GM19468 (cell line): Measurements from ENCODE around the gene NSD1.

ENCODE experiments used
- ATAC-seq: cut with Tn5 transposase; IDR thresholded peaks from one replicate; pipeline ENCODE4 v1.9.1; 2021; ENCODE audit warnings: mild to moderate bottlenecking, moderate library complexity, moderate number of reproducible peaks; ENCODE audit not compliant: unreplicated experiment; ENCODE audit errors: extremely low read depth

NSD1 gene

DNA sequence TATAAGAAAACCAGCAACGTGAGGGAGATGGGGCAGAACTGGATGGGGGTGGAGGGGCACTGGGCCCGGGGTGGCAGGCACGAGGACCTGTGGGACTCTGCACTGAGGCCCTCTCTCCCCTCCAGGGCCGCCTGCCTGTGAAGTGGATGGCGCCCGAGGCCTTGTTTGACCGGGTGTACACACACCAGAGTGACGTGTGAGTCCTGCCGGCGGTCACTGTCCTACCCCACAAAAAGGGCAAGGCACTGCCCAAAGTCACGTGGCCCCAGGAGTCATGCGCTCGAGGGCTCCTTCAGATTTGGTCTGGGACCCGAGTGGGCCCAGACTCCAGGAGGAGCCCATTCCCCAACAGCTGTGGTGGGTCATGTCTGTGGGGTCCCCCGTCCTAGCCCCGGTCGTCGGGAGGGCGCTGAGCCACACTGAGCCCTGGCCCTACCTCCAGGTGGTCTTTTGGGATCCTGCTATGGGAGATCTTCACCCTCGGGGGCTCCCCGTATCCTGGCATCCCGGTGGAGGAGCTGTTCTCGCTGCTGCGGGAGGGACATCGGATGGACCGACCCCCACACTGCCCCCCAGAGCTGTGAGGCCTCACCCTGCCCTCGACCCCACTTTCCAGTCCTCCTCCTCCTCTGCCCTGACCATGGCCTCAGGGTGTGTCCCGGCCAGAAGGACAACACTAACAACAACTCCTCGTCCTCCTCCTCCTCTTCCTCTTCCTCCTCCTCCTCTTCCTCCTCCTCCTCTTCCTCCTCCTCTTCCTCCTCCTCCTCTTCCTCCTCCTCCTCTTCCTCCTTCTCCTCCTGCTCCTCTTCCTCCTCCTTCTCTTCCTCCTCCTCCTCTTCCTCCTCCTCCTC lies 37.2 kb upstream of the NSD1 start:
- no peak for ATAC-seq

DNA sequence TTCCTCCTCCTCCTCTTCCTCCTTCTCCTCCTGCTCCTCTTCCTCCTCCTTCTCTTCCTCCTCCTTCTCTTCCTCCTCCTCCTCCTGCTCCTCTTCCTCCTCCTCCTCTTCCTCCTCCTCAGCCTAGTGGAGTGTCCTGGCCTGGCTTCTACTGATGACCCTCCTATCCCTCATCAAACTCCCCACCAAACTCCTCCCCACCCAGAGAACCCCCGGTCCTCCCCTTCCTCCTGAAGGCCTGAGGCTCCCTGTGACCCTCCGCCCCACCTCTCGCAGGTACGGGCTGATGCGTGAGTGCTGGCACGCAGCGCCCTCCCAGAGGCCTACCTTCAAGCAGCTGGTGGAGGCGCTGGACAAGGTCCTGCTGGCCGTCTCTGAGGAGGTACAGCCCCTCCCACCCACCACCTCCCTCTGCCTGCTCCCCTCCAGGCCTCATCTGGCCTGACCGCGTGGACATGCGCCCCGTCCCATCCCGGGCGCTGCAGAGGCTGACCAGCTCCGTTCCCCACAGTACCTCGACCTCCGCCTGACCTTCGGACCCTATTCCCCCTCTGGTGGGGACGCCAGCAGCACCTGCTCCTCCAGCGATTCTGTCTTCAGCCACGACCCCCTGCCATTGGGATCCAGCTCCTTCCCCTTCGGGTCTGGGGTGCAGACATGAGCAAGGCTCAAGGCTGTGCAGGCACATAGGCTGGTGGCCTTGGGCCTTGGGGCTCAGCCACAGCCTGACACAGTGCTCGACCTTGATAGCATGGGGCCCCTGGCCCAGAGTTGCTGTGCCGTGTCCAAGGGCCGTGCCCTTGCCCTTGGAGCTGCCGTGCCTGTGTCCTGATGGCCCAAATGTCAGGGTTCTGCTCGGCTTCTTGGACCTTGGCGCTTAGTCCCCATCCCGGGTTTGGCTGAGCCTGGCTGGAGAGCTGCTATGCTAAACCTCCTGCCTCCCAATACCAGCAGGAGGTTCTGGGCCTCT lies 36.3 kb upstream of the NSD1 start:
- no peak for ATAC-seq

DNA sequence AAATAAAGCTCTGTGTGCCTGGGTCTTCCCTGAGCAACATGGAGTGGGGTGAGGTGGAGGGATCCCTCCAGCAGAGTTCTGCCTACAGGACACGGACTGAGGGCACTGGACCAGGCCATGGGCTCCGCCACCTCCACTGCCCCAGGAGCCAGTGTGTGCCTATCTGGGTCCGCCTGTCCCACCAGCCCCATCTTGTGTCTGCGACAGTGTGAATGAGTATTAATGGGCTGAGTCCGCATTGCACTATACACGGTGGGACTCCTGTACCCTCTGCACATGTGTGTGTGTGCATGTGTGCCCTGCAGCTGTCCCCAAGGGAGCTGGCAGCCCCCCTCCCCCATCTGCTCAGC lies 35.5 kb upstream of the NSD1 start:
- no peak for ATAC-seq

DNA sequence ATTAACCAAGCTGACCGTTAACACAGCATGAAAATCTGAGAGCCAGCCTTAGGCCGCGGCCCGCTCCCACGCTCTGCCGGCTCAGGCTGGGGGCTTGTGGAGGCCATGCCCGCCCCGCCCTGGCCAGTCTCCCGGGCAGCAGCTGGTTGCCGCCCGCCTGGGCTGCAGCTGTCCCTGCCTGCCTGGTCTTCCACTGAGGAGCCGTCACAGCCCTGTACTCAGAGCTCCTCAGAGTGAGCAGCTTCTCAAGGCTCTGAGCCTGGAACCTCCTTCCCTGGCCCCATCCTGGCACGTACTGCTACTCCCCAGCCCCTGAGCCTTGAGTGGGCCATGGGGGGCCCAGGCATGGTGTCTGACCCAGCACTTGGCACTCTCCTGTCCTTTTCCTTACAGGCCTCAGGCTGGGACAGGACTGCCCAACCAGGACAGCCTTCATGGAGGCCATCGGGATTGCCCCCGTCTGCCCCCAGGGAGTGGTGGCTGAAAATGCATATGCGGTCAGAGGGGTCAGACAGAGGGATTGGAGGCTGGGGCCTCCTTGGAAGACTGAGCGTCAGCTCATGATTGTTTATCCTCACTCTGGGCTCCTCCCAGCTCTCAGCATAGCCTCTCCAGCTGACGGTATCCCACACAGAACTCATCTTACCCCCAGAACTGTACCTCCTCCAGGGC lies 35.0 kb upstream of the NSD1 start:
- no peak for ATAC-seq

DNA sequence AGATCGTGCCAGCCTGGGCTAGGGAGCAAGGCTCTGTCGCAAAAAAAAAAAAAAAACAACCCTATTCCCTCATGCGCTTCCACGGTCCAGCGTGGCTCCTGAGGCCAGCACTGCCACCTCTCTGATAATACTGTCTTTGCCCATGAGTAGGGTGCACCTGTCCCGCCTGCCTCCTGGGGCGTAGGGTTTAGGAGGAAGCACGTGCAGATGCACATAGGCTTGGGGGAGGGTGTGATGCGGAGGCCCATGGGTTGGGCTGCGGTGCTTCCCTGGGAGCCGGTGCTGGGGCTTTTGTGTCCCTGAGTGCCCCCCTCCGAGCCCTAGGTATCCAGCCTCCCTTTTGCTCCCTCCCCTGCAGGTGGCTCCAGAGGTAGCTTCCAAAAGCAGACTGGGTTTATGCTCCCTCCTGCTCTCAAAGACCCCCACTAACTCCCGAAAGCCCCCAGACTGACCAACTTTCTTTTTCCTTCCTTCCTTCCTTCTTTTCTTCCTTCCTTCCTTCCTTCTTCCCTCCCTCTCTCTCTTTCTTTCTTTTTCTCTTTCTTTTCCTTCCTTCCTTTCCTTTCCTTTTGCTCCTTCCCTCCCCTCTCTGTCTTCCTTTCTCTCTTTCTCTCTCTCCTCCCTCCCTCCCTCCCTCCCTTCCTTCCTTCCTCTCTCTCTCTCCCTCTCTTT lies 34.0 kb upstream of the NSD1 start:
- no peak for ATAC-seq

DNA sequence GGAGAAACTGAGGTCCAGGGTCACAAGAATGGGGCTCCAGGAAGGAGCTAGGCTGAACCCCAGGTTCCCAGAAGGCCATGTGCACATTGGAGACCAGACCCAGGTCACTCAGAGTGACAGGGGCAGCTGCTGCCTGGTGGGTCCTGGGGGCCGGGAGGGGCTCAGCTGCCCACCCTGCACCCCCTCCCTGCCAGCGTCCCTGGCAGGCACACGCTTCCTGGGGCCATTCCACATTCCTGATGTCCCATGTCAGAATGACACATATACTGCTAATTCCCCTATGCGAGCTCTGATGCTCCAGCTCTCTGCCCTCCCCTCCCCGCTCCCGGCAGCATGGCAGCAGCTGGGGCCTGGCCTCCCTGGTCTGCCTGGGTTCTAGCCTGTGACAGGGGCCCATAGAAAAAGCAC lies 32.9 kb upstream of the NSD1 start:
- ATAC-seq: no peak

DNA sequence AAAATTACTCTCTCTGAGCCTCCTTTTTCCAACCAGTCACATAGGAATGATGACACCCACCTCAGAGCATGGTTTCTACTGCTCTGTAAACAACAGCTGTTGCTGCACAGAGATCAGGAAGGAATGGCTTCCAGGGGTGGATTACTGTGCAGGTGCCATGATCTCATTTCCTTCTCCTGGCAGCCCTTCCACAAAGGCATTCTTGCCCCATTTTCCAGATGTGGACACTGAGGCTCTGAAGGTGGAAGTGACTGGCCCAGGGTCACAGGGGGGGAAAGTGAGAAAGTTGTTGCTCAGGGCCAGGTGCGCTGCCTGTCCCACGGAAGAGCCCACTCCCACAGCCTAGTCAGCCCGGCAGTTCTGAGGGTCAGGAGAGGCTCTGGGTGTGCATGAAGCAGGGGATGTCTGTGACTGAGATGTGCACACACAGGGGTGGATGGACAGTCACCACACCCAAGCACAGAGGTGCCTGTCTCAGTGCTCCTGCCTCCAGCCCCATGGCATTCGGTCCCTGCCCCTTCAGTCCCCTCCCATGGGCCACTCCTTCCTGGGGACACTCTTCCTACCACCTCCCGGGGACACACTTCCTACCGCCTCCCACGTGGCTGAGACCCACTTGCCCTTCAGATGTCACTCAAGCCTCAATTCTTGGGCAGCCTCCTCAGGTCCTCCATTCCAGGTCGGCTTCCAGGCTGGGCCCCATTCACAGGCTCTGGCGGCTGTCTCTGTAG lies 29.9 kb upstream of the NSD1 start:
- no peak for ATAC-seq

DNA sequence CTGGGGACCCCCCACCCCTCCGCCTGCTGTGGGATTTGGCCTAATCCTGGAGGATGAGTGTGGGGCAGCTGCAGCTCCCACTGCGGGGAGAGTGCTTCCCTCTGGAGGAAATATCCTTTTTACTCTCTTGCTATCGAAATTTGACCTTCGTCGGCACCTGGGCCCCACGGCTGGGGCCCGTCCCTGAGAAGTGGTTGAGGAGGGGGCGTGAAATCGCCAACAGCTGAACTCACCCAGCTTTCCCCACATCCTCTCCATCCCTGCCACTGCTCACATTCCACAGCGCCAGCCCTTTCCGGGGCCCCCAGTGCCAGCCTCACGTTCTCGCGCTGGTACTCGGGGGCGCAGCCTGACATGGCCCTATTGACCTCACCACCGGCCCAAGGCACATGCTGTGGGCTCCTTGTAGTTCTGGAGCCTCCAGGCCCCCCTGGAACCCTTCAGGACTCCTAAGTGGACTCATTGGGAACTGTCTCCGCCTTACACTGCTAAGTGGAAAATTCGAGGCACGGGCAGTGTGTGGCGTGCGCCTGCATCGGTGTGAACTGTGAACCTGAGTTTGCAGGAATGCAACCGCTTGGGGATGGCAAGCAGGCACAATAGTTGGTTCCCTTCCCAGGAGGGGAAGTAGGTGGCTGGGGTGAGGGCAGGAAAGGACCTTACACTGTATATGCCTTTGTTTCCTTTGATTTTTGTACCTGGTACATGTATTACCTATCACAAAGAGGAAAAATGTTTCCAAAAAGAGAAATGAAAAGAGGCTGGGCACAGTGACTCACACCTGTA lies 27.7 kb upstream of the NSD1 start:
- ATAC-seq: no peak

DNA sequence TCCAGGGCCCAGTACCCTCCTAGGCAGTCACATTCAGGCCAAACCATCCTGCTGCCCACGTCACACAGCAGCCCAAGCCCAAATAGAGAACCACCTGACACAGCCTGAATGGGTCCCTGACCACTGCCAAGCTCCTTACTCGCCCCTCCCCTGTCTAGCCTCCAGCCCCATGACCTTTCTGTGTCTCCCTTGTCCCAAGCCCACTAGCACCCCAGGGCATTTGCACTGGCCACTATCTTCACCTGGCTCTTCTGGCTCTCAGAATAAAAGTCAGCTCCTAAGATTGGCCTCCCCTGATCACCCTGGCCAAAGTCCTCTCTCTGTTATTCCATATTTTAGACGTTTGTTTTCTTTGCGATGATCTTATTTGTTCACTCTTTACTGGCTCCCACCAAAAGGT lies 26.4 kb upstream of the NSD1 start:
- no peak for ATAC-seq

DNA sequence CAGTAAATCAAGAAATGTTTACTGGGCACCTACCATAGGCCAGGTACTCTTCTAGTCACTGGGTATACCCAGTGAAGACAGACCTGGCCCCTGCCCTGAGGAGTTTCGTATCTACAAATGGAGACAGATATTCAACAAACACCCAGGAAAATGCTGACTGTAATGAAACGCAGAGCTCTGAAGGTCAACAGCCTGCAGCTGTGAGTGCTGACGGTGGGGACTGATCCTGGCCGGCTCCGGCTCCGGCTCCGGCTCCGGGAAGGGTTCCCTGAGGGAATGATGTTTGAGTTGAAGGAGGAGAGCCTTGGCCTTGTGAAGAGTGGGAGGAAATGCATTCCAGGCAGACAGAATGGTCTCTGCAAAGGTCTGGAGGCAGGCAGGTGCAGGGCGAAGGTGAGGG lies 23.8 kb upstream of the NSD1 start:
- ATAC-seq: no peak

DNA sequence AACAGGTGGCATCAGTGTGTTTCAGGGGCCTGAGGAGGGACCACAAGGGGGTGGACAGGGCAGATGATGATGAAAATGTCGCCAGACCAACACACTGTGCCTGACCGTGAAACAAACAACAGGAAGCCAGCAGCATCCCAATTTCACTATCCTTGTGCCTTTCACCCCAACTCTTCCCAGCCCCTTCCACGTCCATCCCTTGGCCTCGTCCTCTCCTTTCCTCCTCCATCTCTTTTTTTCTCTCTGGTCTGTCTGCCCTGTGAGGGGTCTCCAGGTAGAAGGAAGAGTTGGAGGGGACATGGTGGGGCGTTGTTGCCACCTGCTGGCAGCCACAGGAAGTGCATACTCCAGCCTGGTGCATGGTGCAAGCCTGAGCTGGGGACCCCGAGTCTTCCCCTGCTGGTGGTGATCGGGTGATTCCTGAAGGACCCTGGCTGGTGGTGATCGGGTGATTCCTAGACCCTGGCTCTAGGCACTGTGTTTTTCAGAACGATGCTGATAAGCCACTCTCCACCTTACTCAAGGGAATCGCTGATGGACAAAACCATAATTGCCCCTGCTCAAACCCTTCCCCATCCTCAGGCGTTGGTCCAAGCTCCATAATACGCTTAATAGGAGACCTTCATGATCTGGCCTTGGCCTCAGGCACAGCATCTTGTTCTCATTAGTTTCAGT lies 21.7 kb upstream of the NSD1 start:
- ATAC-seq: no peak

DNA sequence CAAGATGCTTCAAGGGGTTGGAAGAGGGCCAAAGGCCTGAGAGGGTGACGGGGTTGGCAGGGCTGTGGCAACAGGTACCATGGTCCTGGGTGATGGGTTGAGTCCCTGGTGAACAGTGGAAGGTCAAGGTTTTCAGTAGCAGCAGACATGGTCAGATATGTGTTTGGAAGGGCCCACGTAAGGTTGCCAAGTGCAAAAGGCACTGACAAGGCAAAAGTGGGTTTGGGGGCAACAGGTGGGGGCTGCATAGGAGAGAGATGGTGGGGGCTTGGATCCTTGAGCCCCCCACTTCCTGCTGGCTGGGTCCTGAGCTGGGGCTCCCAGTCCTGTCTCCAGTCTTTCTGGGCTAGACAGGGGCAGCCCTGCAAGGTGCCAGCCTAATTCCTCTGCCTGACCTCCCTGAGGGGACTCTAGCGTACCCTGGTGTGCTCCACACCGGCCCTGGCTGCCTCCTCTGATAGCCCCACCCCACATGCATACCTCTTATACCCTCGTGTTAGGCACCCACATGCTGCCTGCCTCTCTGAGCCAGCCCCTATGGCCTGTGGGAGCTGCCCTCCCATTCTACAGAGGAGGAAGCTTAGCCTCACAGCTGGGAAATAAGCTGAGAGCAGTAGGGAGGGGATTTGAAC lies 20.9 kb upstream of the NSD1 start:
- no peak for ATAC-seq

DNA sequence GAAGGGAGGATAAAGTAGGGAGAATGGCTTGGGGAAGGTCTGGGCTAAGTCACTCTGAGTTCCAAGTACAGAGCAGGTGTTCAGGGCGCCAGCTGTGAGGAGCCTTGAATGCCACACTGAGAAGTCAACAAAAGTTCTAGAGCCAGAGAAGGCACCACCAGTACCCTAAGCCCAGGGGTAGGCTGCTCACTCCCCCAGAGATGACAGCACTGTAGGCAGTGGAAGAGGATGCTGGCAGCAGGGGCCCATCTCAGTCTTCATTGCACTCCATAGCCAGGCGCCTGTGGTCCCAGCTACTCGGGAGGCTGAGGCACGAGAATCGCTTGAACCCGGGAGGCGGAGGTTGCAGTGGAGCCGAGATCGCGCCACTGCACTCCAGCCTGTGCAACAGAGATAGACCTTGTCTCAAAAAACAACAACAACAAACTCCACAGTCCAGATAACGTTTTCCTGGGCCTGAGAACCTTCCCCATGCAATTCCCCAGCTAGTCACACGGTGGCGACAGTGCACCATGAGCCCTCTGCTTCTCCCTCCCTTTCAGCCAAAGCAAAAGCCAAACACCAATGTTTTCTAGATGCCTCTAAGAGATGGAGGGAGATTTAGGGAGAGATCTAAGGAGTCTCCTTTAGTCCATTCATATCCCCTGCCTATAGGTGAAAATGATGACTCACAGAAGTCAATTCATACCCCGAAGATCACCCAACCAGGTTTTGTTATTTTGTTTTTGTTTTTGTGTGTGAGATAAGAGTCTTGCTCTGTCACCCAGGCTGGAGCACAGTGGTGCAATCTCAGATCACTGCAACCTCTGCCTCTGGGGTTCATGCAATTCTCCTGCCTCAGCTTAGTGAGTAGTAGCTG lies 19.8 kb upstream of the NSD1 start:
- no peak for ATAC-seq

DNA sequence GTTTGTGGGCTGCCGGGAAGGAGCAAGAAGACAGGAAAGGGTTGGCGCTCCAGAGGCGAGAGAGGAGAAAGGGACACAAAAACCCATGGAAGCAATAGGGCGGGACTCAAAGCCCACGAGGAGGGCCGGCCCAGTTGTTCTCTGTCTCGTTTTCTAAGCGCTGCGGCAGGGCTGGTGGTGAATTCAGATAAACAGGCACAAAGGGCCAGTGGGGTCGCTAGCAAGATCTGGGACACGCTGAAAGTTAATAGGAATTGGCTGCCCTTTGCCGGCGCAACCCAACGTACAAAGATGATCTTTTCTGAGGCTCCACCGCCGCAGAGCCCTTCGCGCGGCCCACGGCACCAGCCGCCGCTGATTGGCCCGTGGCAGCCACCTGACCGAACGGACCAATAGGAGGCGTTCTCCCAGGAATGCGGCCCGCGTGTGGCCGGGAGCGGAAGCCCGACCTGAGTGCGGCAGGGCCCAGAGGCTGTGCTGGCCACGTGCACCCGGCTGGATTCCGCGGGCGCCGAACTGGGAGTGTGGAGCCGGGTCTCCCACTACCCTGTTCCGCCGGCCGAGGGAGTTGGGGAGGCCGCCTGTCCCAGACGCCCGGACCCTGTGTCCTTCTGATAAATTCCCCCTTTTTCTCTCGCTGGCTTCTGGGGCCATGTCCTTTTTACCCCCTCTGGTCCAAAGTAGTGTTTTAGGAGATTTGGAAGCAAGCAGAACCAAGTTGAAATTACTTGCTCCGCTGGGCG lies 16.8 kb upstream of the NSD1 start:
- no peak for ATAC-seq

DNA sequence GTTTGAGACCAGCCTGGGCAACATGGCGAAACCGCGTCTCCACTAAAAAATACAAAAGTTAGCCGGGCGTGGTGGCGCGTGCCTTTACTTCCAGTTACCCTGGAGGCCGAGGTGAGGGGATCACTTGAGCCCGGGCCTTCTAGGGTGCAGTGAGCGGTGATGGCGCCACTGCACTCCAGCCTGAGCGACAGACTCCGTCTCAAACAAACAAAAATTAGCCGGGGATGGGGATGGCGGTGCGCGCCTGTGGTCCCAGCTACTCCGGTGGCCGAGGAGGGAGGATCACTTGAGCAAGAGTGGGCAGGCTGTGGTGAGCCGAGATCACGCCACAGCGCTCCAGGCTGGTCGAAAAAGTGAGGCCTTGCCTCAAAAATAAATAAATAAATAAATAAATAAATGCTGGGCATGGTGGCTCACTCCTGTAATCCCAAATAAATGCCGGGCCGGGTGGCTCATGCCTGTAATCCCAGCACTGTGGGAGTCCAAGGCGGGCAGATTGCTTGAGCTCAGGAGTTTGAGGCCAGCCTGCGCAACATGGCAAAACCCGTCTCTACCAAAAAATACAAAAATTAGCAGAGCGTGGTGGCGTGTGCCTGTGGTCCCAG lies 16.0 kb upstream of the NSD1 start:
- ATAC-seq: no peak

DNA sequence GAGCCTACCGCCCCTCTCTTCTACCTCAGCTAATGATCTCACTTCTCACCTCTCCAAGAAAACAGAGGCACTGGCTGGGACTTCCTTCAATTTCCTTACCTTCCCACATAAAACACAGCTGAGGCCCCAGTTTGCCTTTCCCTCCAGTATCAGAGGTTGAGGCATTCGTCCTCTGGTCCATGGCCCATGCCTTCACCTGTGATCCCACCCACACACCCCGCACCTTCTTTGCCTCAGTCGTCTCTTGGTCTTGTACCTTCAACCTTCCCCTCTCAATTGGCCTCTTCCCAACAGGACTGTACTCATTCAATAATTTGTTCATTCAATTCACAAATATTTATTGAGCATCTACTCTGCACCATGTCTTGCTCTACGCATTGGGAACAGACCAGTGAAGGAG lies 11.0 kb upstream of the NSD1 start:
- ATAC-seq: no peak
